ENCODE measurements around the gene NPRL2. TPM values are rescaled to one million over a fixed set of nuclear protein-coding genes. Genes with fewer than 3 reads are reported as not detected.
A peak's percentile ranks its signal among the peaks of the same experiment; 100 is the strongest.

Gene NPRL2
- total and polyA plus RNA-seq, 2 of the 13 experiments (the other 11 are each of a cell fraction or from before 2014, with no cell fraction given), result 30.6 to 51.4 TPM

DNA sequence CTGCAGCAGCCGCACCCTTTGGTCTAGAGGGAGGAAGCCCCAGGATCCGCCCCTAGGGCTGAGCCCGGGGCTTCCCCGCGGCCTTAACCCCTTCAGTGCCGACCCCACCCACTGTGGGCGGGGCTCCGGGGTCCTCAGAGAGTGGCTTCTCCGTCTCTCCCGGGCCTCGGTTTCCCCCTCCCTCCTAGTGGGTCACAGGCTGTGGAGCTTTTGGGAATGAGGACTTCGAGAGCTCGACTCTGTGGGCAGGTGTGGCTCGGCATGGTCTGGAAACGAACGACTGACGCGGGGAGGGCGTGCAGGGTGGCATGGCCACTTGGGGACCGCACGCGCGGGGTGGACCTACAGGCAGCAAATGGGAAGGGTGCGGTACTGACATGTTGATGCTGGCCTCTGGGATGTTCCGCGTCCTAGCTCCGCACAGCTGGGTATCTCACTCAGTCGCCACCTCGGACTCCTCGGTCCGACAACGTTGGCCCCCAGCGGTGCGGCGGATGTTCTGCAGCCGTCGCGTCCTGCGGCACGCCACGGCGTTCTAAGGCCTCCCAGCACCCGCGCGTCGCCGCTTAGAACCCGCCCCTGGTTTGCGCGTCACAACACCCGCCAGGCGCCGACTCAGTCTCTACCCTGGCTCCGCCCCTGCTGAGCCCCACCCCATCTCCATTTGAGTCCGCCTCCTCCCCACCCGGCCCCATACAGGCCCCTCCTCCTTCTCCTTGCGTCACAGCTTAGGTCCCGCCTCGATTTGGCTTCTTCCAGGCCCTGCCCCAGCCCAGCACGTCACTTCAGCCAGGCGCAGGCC lies 51.5 kb downstream of the NPRL2 start, which contains the start of the genes HYAL3 and NAA80 (continued):
- TF ChIP-seq, protein P1, sequence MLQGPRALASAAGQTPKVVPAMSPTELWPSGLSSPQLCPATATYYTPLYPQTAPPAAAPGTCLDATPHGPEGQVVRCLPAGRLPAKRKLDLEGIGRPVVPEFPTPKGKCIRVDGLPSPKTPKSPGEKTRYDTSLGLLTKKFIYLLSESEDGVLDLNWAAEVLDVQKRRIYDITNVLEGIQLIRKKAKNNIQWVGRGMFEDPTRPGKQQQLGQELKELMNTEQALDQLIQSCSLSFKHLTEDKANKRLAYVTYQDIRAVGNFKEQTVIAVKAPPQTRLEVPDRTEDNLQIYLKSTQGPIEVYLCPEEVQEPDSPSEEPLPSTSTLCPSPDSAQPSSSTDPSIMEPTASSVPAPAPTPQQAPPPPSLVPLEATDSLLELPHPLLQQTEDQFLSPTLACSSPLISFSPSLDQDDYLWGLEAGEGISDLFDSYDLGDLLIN (CRISPR knock-in tag; IDR thresholded peaks at IDR 0.05; ENCODE audit: borderline replicate concordance), result no peak; the same call in 1 of the 2 replicates
- TF ChIP-seq ZNF790 (CRISPR knock-in tag; IDR thresholded peaks at IDR 0.05; ENCODE audit: borderline replicate concordance) (peak; percentile 24; the same call in 1 of the 2 replicates), ZSCAN12 (CRISPR knock-in tag; IDR thresholded peaks at IDR 0.05) (no peak), KDM5A (IDR thresholded peaks at IDR 0.05; ENCODE audit: borderline replicate concordance, low read length) (peak; percentile 61; the same call in 1 of the 2 replicates), ZBTB7A (CRISPR knock-in tag; IDR thresholded peaks at IDR 0.05) (peak; percentile 61; the same call in 1 of the 2 replicates), ZNF367 (CRISPR knock-in tag; IDR thresholded peaks at IDR 0.05; ENCODE audit: borderline replicate concordance) (no peak), HNRNPUL1 (IDR thresholded peaks at IDR 0.05; ENCODE audit: low read depth, low read length) (peak; percentile 60; the same call in 1 of the 2 replicates), MAFG (CRISPR knock-in tag; IDR thresholded peaks at IDR 0.05) (no peak), RAD21 (CRISPR knock-in tag; IDR thresholded peaks at IDR 0.05) (peak; percentile 67; the same call in 1 of the 2 replicates), SP1 (IDR thresholded peaks at IDR 0.05) (no peak), SP1 (CRISPR knock-in tag; IDR thresholded peaks at IDR 0.05) (peak; percentile 82), ZFP90 (CRISPR knock-in tag; IDR thresholded peaks at IDR 0.05; ENCODE audit: borderline replicate concordance) (peak; percentile 50; the same call in 1 of the 2 replicates), SMAD3 (CRISPR knock-in tag; IDR thresholded peaks at IDR 0.05) (no peak; the same call in 1 of the 2 replicates), ZNF768 (CRISPR knock-in tag; IDR thresholded peaks at IDR 0.05) (no peak; the same call in none of the 2 replicates), PCBP1 (IDR thresholded peaks at IDR 0.05; ENCODE audit: borderline replicate concordance, low read depth, low read length) (peak; percentile 23; the same call in 1 of the 2 replicates), ZNF781 (CRISPR knock-in tag; IDR thresholded peaks at IDR 0.05; ENCODE audit: borderline replicate concordance, not compliant biosample characterization) (no peak)
- TF ChIP-seq, protein P2, sequence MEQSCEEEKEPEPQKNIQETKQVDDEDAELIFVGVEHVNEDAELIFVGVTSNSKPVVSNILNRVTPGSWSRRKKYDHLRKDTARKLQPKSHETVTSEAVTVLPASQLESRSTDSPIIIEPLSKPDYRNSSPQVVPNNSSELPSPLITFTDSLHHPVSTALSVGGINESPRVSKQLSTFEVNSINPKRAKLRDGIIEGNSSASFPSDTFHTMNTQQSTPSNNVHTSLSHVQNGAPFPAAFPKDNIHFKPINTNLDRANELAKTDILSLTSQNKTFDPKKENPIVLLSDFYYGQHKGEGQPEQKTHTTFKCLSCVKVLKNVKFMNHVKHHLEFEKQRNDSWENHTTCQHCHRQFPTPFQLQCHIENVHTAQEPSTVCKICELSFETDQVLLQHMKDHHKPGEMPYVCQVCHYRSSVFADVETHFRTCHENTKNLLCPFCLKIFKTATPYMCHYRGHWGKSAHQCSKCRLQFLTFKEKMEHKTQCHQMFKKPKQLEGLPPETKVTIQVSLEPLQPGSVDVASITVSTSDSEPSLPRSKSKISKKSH (CRISPR knock-in tag; IDR thresholded peaks at IDR 0.05; ENCODE audit: borderline replicate concordance), result no peak
- TF ChIP-seq, protein P3, sequence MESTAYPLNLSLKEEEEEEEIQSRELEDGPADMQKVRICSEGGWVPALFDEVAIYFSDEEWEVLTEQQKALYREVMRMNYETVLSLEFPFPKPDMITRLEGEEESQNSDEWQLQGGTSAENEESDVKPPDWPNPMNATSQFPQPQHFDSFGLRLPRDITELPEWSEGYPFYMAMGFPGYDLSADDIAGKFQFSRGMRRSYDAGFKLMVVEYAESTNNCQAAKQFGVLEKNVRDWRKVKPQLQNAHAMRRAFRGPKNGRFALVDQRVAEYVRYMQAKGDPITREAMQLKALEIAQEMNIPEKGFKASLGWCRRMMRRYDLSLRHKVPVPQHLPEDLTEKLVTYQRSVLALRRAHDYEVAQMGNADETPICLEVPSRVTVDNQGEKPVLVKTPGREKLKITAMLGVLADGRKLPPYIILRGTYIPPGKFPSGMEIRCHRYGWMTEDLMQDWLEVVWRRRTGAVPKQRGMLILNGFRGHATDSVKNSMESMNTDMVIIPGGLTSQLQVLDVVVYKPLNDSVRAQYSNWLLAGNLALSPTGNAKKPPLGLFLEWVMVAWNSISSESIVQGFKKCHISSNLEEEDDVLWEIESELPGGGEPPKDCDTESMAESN (CRISPR knock-in tag; conservative IDR thresholded peaks at IDR 0.05), result peak; percentile 80
- TF ChIP-seq, protein P4, sequence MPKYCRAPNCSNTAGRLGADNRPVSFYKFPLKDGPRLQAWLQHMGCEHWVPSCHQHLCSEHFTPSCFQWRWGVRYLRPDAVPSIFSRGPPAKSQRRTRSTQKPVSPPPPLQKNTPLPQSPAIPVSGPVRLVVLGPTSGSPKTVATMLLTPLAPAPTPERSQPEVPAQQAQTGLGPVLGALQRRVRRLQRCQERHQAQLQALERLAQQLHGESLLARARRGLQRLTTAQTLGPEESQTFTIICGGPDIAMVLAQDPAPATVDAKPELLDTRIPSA (CRISPR knock-in tag; IDR thresholded peaks at IDR 0.05; ENCODE audit: borderline replicate concordance), result 0 out of 2 replicates have a peak, but pooled peaks have one; percentile 52
- TF ChIP-seq, protein P5, sequence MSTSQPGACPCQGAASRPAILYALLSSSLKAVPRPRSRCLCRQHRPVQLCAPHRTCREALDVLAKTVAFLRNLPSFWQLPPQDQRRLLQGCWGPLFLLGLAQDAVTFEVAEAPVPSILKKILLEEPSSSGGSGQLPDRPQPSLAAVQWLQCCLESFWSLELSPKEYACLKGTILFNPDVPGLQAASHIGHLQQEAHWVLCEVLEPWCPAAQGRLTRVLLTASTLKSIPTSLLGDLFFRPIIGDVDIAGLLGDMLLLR (CRISPR knock-in tag; IDR thresholded peaks at IDR 0.05), result no peak; the same call in 1 of the 2 replicates
- TF ChIP-seq, protein P6, sequence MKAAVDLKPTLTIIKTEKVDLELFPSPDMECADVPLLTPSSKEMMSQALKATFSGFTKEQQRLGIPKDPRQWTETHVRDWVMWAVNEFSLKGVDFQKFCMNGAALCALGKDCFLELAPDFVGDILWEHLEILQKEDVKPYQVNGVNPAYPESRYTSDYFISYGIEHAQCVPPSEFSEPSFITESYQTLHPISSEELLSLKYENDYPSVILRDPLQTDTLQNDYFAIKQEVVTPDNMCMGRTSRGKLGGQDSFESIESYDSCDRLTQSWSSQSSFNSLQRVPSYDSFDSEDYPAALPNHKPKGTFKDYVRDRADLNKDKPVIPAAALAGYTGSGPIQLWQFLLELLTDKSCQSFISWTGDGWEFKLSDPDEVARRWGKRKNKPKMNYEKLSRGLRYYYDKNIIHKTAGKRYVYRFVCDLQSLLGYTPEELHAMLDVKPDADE (CRISPR knock-in tag; IDR thresholded peaks at IDR 0.05), result no peak

Data from HepG2 (cell line).